K562 (cell line): ENCODE results near the gene MCCD1. TPM values are rescaled to one million over a fixed set of nuclear protein-coding genes. Genes with fewer than 3 reads are reported as not detected.

Experiments
- ARID3A ChIP-seq: IDR thresholded peaks from 2 replicates; pipeline ENCODE4 v1.6.1; 2012; ENCODE audit warnings: low read depth, low read length, improper control_type of control experiment, borderline replicate concordance
- CHD4 ChIP-seq: fragments of 200-600 bp; sonication (generic); IDR thresholded peaks from 3 replicates; pipeline ENCODE4 v1.6.1; 2012; ENCODE audit warnings: low read depth, mild to moderate bottlenecking, mixed read lengths, low read length, inconsistent platforms; ENCODE audit not compliant: insufficient read depth, insufficient replicate concordance, poor library complexity, severe bottlenecking
- COPS2 ChIP-seq: fragments of 450-650 bp; conservative IDR thresholded peaks from 2 replicates; pipeline ENCODE4 v1.6.1; 2016; ENCODE audit warnings: mild to moderate bottlenecking, moderate library complexity
- DDX20 ChIP-seq: fragments of 450-650 bp; IDR thresholded peaks from 2 replicates; pipeline ENCODE4 v1.6.1; 2016; ENCODE audit warnings: missing genetic modification characterization, low read depth, mild to moderate bottlenecking, missing compliant biosample characterization, moderate library complexity
- E2F6 ChIP-seq, 2 experiments: IDR thresholded peaks; 2 replicates each; pipeline ENCODE4 v1.6.1; 2011; ENCODE audit warnings: borderline replicate concordance in 1 of 2, control low read depth in 1 of 2, low read depth in 1 of 2, low read length in 1 of 2, mild to moderate bottlenecking in 1 of 2, mixed read lengths in 1 of 2, moderate library complexity in 1 of 2; ENCODE audit not compliant: insufficient read depth in 1 of 2, insufficient read length in 1 of 2, poor library complexity in 1 of 2, severe bottlenecking in 1 of 2; ENCODE audit errors: extremely low read depth in 1 of 2
- FIP1L1 ChIP-seq: fragments of 200-400 bp; formaldehyde crosslinking; IDR thresholded peaks from 2 replicates; pipeline ENCODE4 v1.6.1; 2018; ENCODE audit warnings: mild to moderate bottlenecking, low read depth, low read length; ENCODE audit not compliant: poor library complexity, severe bottlenecking
- FOXA3 ChIP-seq, 2 experiments: fragments of 450-650 bp in 1 of 2; sonication (generic) in 1 of 2; formaldehyde crosslinking; IDR thresholded peaks in 1 of 2; conservative IDR thresholded peaks in 1 of 2; 2 replicates each; pipeline versions ENCODE4 v1.4.0 to v1.8.0; 2020 to 2022; ENCODE audit warnings: mild to moderate bottlenecking in 2 of 2, missing genetic modification reagents in 1 of 2
- GABPA ChIP-seq: fragments of 200-800 bp; sonication (Bioruptor generic); conservative IDR thresholded peaks from 2 replicates; pipeline ENCODE4 v1.6.1; 2016; ENCODE audit warnings: low read depth, missing genetic modification characterization, missing compliant biosample characterization
- HDAC3 ChIP-seq: fragments of 450-650 bp; IDR thresholded peaks from 2 replicates; pipeline ENCODE4 v1.6.1; 2018; ENCODE audit warnings: borderline replicate concordance, mild to moderate bottlenecking, moderate library complexity; ENCODE audit not compliant: partially characterized antibody
- HDGF ChIP-seq: fragments of 450-650 bp; IDR thresholded peaks from 2 replicates; pipeline ENCODE4 v1.6.1; 2016
- KAT2B ChIP-seq: IDR thresholded peaks from one replicate; pipeline ENCODE4 v1.6.1; 2012; ENCODE audit warnings: low read depth, mild to moderate bottlenecking, control low read depth, inconsistent platforms, low read length, moderate library complexity
- LARP7 ChIP-seq: fragments of 450-650 bp; IDR thresholded peaks from 2 replicates; pipeline ENCODE4 v1.6.1; 2016
- NFRKB ChIP-seq: fragments of 450-650 bp; IDR thresholded peaks from 2 replicates; pipeline ENCODE4 v1.6.1; 2016; ENCODE audit warnings: low read depth
- SIN3A ChIP-seq, 2 experiments: fragments of 150-350 bp in 1 of 2; IDR thresholded peaks; 2 replicates each; pipeline ENCODE4 v1.6.1; 2011 to 2016; ENCODE audit warnings: borderline replicate concordance in 2 of 2, low read depth in 2 of 2, low read length in 2 of 2, mild to moderate bottlenecking in 2 of 2, moderate library complexity in 2 of 2; ENCODE audit not compliant: control insufficient read depth in 1 of 2
- SREBF1 ChIP-seq: fragments of 150-350 bp; IDR thresholded peaks from 2 replicates; pipeline ENCODE4 v1.6.1; 2014; ENCODE audit warnings: antibody characterized with exemption, low read depth, low read length, borderline replicate concordance
- TAF15 ChIP-seq: fragments of 200-400 bp; formaldehyde crosslinking; IDR thresholded peaks from 2 replicates; pipeline ENCODE4 v1.6.1; 2017; ENCODE audit warnings: mild to moderate bottlenecking, low read depth, low read length, moderate library complexity
- TBL1XR1 ChIP-seq, 2 experiments: IDR thresholded peaks; 2 replicates each; pipeline ENCODE4 v1.6.1; 2012; ENCODE audit warnings: improper control_type of control experiment in 2 of 2, low read length in 2 of 2, mild to moderate bottlenecking in 1 of 2
- USF2 ChIP-seq: sonication (generic); formaldehyde crosslinking; IDR thresholded peaks from 2 replicates; pipeline ENCODE4 v1.5.0; 2020; ENCODE audit warnings: missing genetic modification reagents
- ZC3H8 ChIP-seq: fragments of 450-650 bp; IDR thresholded peaks from 2 replicates; pipeline ENCODE4 v1.6.1; 2017
- ZNF23 ChIP-seq: fragments of 250-450 bp; sonication (Bioruptor Pico); IDR thresholded peaks from 2 replicates; pipeline ENCODE4 v1.4.0; 2020; ENCODE audit warnings: mild to moderate bottlenecking
- ZNF311 ChIP-seq: fragments of 250-450 bp; sonication (Bioruptor Pico); IDR thresholded peaks from 2 replicates; pipeline ENCODE4 v1.4.0; 2020; ENCODE audit warnings: mild to moderate bottlenecking, moderate library complexity
- ZNF431 ChIP-seq: sonication (generic); formaldehyde crosslinking; IDR thresholded peaks from 2 replicates; pipeline ENCODE4 v1.8.0; 2022; ENCODE audit warnings: mild to moderate bottlenecking, missing genetic modification reagents
- ZNF589 ChIP-seq: fragments of 200-800 bp; sonication (Bioruptor generic); IDR thresholded peaks from 2 replicates; pipeline ENCODE4 v1.6.1; 2016; ENCODE audit warnings: low read depth, missing genetic modification characterization, missing compliant biosample characterization
- ZNF707 ChIP-seq: fragments of 250-450 bp; sonication (Bioruptor Pico); conservative IDR thresholded peaks from 2 replicates; pipeline ENCODE4 v1.8.0; 2022; ENCODE audit warnings: inconsistent platforms, mild to moderate bottlenecking, moderate library complexity
- ZSCAN32 ChIP-seq: fragments of 450-650 bp; formaldehyde crosslinking; IDR thresholded peaks from 2 replicates; pipeline ENCODE4 v1.4.0; 2020; ENCODE audit warnings: mild to moderate bottlenecking, moderate library complexity
- polyA plus RNA-seq, 8 experiments: library from polyadenylated mRNA; depleted of rRNA in 4 of 8; stranded (reverse) in 5 of 8; unstranded in 3 of 8; fragments of >200 nt; fragmentation: Nextera tagmentation in 2 of 8; fragmentation: Illumina TruSeq in 1 of 8; extraction: Ambion mirVana in 2 of 8; extraction: Trizol in 1 of 8; gene quantifications; 2 replicates each; pipeline versions ENCODE4 v1.2.1 to v1.2.3, GENCODE V29; 2011 to 2014; ENCODE audit warnings: inconsistent platforms in 1 of 8, missing spikeins in 1 of 8
- total RNA-seq, 7 experiments: library from RNA; depleted of rRNA in 6 of 7; stranded (reverse); fragments of >200 nt in 6 of 7; fragmentation: Illumina TruSeq in 2 of 7; extraction: Trizol in 2 of 7; gene quantifications; 2 replicates each; pipeline versions ENCODE4 v1.2.1 to v1.2.3, GENCODE V29; 2011 to 2021; ENCODE audit warnings: low replicate concordance in 1 of 7

The MCCD1 gene
- total and polyA plus RNA-seq, 9 of the 15 experiments (the other 6 are each of a cell fraction or from before 2014, with no cell fraction given), result not detected

GRCh38 chr6:31546958-31547726, 18.4 kb downstream of the MCCD1 start, which contains the start of gene NFKBIL1 (continued):
- peak; percentile 67; the same call in 1 of the 2 replicates for TF ChIP-seq HDGF
- peak in 1 of 2 experiments; percentile 34; a peak in 1 of 4 replicates for TF ChIP-seq SIN3A (IDR thresholded peaks at IDR 0.05; ENCODE audit: borderline replicate concordance in 2 of 2, control insufficient read depth in 1 of 2, low read depth in 2 of 2, low read length in 2 of 2)
- TF ChIP-seq CHD4, result no peak
- no peak for TF ChIP-seq ZSCAN32 (CRISPR knock-in tag)
- no peak for TF ChIP-seq SREBF1
- TF ChIP-seq ZNF431 (CRISPR knock-in tag), result no peak
- no peak for TF ChIP-seq FIP1L1
- TF ChIP-seq DDX20 (tag), result no peak
- TF ChIP-seq USF2, result no peak
- TF ChIP-seq ARID3A, result 0 out of 2 replicates have a peak, but pooled peaks have one; percentile 38
- TF ChIP-seq ZC3H8, result no peak
- TF ChIP-seq ZNF589 (CRISPR knock-in tag), result no peak
- peak; percentile 26 to 61 for TF ChIP-seq E2F6 (IDR thresholded peaks at IDR 0.05; ENCODE audit: borderline replicate concordance in 1 of 2, extremely low read depth in 1 of 2, insufficient read depth in 1 of 2, insufficient read length in 1 of 2, low read depth in 1 of 2, low read length in 1 of 2, poor library complexity in 1 of 2, severe bottlenecking in 1 of 2)
- TF ChIP-seq LARP7, result peak; percentile 95; the same call in 1 of the 2 replicates
- no peak for TF ChIP-seq ZNF707
- no peak for TF ChIP-seq COPS2
- peak; percentile 79 to 82; a peak in 3 of 4 replicates for TF ChIP-seq TBL1XR1 (IDR thresholded peaks at IDR 0.05; ENCODE audit: low read length in 2 of 2)
- TF ChIP-seq ZNF311, result no peak
- TF ChIP-seq KAT2B, result no peak
- TF ChIP-seq ZNF23, result no peak
- peak; percentile 84 for TF ChIP-seq HDAC3
- peak; percentile 91 for TF ChIP-seq NFRKB
- TF ChIP-seq FOXA3 (CRISPR knock-in tag; conservative IDR thresholded peaks at IDR 0.05 in 1 of 2, IDR thresholded peaks at IDR 0.05 in 1 of 2), result no peak
- no peak for TF ChIP-seq TAF15
- peak; percentile 100 for TF ChIP-seq GABPA (tag)
